ENCODE results near the gene SFMBT2.

DNA sequence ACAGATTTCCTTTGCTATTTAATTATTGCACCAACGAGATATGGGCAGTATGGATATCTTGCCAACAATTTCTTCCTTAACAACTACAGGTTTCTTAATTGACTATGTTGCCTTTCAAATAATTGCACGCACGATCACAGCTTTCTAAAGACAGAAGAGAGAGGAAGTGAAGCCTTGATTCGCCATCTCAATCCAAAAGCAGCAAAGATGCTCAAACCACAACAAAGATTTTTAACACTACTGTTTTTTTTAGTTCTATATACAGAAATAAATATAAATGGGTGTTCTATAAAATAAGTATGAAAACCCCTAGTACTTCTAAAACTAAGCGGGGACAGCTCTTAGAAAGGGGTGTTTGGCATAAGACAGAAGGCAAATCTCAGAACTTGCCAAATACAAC, 251.3 kb downstream of the SFMBT2 start:
- TF ChIP-seq YY1 (IDR thresholded peaks at IDR 0.05; ENCODE audit: insufficient read depth, insufficient read length) (no peak), ZNF274 (IDR thresholded peaks at IDR 0.05; ENCODE audit: low read depth, low read length) (no peak)

All from NT2/D1 (cell line).